Frontal cortex (tissue), 4 donors: Measurements from ENCODE around the gene AMMECR1. TPM values are rescaled to one million over a fixed set of nuclear protein-coding genes. Genes with fewer than 3 reads are reported as not detected.
"Not testable (repeated sequence)": the region's sequence is repeated elsewhere in the genome, so short reads cannot be mapped to it uniquely, and the experiment has no call there.

Source experiments
- DNase-seq, 2 donors: peaks; one replicate each; pipeline ENCODE4 v3.0.0; 2012; ENCODE audit warnings: low spot score in 2 of 2
- FAIRE-seq: peaks from 2 replicates; lab custom pipeline; 2012; peaks lifted over from hg19 to GRCh38; lab: Jason Lieb, UNC
- total RNA-seq: library from RNA; depleted of rRNA; stranded (reverse); fragments of >200 nt; gene quantifications from one replicate; pipeline ENCODE4 v1.2.3, GENCODE V29; 2014
- donor health status: control.
- donor health status: control.
- donor health status: control.

AMMECR1 gene
- total RNA-seq, 1 donor from 2014 or later = 2.9 TPM

DNA sequence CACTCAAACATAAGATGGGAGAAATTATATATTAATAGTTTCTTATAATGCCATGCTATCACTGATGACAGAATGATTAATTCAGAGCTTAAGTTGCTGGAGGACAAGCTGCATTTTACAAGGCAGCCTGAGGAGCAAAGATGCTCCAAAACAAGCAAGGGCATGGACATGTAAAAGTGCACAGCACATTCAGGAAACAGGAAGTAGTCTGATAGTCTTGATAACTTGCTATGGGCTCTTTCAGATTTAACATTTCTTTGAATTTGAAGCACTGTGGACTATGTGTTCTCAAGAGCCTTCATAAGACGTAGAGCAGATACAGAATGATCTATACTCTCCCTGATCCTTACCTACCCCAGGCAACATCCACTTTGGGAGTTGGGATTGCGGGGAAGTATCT is 50.0 kb downstream of the AMMECR1 start:
- DNase-seq (no peak), FAIRE-seq (no peak)

GRCh38 chrX:110265661-110266060 is 52.2 kb downstream of the AMMECR1 start:
- DNase-seq (no peak), FAIRE-seq (no peak)

DNA sequence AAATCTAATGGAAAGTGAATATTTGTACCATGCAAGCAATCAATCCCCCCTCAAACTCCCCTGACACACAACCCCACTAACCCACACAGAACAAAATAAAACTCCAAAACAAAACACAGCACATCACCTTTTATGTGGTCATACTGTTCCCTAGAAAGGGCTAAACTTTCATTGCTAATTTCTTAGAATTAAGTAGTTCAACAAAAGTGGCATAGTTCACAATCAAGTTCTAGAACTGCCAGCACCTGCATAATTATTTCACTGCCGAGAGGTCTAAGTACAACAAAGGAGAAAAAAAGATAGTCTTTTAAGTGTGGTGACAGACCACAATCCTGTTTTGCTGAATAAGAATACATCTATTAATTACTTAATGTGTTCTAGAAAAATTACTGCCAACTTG is 58.8 kb downstream of the AMMECR1 start:
- FAIRE-seq = no peak
- DNase-seq = no peak

GRCh38 chrX:110258552-110258951 is 59.3 kb downstream of the AMMECR1 start:
- FAIRE-seq (no peak), DNase-seq (no peak)

DNA sequence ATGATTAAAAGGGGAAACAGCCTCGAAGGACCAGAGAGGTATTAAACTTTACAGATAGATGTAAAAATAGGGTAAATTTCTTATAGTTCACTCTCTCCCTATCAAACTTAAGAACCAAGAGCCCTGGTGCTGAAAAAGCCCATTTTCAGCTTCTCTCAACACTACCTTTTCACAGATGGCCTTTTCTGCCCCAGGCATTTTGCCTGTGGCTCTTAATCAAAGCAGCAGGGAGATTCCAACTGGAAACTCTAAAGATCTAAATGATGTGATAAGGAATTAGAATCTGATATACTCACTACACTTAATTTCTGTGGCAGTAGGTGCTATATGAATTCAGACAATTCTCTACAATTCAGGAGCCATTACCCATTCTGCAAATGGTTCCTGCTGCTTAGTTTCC is 60.0 kb downstream of the AMMECR1 start:
- no peak for DNase-seq

DNA sequence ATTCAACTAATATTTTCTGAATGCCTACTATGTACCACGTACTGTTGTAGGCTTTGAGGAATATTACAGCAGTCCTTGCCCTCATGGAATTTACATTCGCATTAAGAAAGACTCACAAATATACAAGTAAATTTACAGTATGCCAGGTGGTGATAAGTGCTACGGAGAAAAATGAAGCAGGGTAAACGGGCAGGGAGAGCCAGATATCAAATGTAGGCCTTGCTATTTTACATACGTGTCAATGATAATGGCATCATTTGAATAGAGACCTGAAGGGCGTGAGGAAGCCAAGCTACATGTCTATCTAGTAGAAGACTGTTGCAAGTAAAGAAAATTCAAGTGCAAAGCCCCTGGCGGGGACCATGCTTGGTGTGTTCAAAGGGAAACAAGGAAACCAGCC is 65.2 kb downstream of the AMMECR1 start:
- FAIRE-seq (no peak), DNase-seq (no peak)

More for the DNA sequence above, 60.0 kb downstream of the AMMECR1 start:
- FAIRE-seq = no peak

DNA sequence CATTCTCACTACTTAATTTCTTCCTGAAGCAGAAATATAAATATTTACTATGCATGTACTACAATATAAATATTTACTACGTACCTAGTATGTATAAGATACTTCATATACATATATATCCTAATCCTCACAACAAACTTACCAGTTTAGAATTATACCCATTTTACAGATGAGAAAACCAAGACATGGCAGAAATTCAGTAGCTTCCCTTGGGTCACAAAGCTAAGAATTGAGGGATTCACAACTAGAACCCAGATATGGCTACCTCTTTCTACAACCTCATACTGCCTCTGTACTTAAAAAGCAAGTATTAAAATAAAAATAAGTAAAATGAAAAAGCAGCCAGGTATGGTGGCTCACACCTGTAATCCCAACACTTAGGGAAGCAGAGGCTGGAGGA is 65.9 kb downstream of the AMMECR1 start:
- no peak for DNase-seq
- no peak for FAIRE-seq

DNA sequence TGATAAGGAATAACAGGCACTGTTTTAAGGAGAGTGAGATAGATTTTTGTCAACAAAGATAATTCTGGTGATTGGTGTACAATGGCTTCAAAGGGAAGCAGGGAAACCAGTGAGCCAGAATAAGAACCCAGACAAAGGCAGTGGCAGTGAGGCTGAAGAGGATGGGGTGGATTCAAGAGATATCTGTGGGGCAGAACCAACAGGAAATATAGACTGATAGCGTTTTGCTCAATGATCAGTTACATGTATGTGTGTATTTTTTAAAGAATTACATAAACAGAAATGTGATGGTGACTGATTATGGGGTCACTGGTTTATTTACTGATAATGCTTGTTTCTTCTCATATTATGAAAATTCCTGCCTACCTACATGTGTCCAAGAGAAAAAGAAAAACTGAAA is 66.4 kb downstream of the AMMECR1 start:
- DNase-seq (no peak), FAIRE-seq (no peak)

DNA sequence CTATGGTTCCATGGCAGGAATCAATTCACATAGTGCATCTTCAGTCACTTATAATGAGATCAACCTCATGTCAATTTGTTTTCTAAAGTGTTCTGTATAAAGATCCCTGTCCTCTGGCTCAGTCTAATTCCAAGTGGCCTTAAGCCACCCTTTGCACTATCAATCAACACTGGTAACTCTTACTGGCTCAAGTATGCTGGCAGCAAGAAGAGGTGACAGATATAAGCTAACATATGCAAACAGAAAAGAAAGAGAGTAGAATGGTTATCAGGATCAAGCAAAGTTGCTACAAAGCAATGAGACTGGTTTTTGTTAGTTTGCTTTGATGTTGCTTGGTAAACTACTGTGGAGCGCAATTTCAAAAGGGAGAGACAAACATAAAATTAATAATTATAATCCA is 67.0 kb downstream of the AMMECR1 start:
- DNase-seq (no peak), FAIRE-seq (no peak)

DNA sequence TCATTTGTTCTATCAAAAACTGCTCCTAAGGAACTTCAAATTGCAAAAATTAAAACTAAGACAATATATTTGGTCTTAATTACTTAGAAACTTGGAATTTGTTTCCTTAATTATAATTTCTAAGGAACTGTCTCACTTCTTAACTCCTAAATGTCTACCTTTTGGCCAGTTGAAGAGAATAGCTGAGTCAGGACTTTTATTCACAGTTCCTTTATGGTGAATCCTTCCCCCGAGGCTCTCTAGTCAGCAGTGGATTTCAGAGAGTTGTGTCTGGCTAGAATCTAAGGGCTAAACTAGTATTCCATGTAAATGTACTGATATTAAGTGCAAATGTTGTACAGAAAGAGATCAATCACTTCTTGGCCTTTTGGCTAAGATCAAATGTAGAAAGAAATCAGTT is 69.3 kb downstream of the AMMECR1 start:
- DNase-seq = no peak
- FAIRE-seq = no peak

DNA sequence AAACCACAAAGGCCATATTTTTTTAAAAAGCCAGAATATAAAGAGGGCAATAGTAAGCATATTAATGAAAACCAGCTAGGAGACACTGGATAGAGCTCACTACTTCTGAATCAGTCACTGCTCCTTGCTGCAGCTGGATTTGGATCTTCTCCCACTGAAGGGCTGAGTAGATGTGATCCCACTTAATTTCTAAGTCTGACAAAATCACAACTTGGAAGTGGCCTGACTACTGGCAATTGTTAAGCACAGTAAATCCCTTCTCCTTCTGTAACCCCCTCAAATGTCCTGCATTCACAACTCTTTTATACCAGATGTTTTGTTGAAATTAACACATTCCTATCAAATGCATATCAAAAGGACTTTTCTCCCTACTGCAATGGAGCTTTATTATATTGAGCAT is 72.9 kb downstream of the AMMECR1 start:
- FAIRE-seq = no peak
- no peak for DNase-seq

- FAIRE-seq (no peak), DNase-seq (no peak)
These were observed 75.5 kb downstream of the AMMECR1 start for GRCh38 chrX:110242371-110242770.

- DNase-seq (peak in 1 of 2 donors; percentile 2), FAIRE-seq (no peak)
These were observed 76.1 kb downstream of the AMMECR1 start for GRCh38 chrX:110241816-110242215.

DNA sequence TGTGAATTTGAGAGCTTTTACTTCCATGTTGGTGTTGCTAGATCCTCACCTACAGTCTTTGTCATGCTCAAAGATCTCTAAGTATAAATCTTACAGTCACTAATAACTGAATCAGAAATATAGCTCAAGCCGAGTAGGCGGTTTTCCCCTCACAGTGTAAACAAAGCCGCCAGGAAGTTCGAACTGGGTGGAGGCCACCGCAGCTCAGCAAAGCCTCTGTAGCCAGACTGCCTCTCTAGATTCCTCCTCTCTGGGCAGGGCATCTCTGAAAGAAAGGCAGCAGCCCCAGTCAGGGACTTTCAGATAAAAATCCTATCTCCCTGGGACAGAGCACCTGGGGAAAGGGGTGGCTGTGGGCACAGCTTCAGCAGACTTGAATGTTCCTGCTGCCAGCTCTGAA is 79.6 kb downstream of the AMMECR1 start:
- not testable (repeated sequence) for DNase-seq, FAIRE-seq

DNA sequence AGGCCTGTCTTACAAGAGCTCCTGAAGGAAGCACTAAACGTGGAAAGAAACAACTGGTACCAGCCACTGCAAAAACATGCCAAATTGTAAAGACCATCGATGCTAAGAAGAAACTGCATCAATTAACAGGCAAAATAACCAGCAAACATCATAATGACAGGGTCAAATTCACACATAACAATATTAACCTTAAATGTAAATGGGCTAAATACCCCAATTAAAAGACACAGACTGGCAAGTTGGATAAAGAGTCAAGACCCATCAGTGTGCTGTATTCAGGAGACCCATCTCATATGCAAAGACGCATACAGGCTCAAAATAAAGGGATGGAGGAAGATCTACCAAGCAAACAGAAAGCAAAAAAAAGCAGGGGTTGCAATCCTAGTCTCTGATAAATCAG is 86.4 kb downstream of the AMMECR1 start:
- DNase-seq, FAIRE-seq: not testable (repeated sequence)

GRCh38 chrX:110229497-110230111 is 88.3 kb downstream of the AMMECR1 start:
- FAIRE-seq, DNase-seq: not testable (repeated sequence)

- FAIRE-seq = no peak
- DNase-seq = no peak
These were observed 89.4 kb downstream of the AMMECR1 start for GRCh38 chrX:110228453-110228852.

- DNase-seq = no peak
These were observed 91.0 kb downstream of the AMMECR1 start for GRCh38 chrX:110226931-110227330.

DNA sequence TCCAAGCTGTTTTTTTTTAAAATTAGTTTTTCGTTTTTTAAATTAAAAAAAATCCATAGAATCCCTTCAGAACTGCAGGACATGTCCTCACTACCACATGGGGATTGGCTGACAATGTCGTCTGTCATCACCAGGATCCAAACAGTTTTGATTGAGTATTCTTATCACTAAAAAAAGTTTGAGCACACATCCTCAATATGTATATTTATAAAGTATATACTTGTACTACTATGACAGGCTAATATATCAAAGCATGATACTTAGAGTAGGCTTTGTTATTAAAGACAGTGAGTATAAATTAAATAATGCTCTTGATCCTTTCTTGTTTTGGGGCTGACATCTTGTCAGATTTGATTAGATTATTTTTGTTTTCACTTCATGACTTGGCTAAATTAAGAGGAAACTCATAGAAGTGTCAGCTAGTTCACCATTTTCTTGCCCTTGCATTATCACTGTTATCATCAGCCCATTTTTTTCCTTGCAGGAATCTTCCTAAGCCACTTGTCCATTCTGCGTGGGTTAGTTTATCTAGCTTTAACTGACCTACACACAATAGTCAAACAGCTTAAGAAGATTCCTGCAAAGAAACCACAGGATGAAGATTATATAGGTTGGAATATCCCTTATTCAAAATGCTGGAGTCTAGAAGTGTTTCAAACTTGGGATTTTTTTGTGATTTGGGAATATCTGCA is 92.8 kb downstream of the AMMECR1 start:
- no peak for FAIRE-seq

More at GRCh38 chrX:110226931-110227330, 91.0 kb downstream of the AMMECR1 start:
- FAIRE-seq = no peak

DNA sequence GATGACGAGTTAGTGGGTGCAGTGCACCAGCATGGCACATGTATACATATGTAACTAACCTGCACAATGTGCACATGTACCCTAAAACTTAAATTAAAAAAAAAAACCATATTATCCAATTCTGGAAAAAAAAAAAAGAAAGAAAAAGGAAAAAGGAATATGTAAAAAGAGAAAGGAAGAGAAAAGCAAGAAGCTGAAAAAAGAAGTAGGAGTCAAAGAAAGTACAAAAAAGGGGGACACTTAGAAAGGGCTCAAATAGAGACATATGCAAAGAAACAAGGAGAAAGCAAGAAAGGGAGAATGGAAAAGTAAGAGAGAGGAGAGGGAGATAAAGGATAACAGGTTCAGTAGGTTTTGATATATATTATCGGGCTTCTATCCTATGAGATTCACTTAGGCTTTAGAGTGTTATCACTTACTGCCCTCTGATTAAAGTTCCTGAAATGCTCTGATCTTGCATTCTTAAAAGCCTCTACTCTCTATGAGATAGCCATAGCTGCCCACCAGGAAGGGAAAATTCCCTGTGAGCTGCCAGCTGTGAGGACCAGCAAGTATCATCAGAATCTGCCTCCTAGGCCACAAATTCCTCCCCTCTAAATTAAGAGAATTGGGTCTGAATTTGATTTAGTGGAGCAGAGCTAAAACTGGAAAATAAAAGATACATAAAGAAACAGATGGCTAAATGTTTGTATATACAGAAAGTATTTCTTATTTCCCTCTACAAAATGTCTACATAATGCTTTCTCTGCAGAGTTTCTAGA is 95.2 kb downstream of the AMMECR1 start:
- DNase-seq (no peak), FAIRE-seq (no peak)

More for the DNA sequence above, 92.8 kb downstream of the AMMECR1 start:
- DNase-seq = no peak

GRCh38 chrX:110219920-110220319 is 98.0 kb downstream of the AMMECR1 start:
- DNase-seq (no peak), FAIRE-seq (no peak)
